HG03565 (cell line): ENCODE results near the gene STK17B.

Experiments used
- ATAC-seq: cut with Tn5 transposase; IDR thresholded peaks from one replicate; pipeline ENCODE4 v1.9.1; 2021; ENCODE audit warnings: mild to moderate bottlenecking, moderate library complexity; ENCODE audit not compliant: unreplicated experiment

STK17B gene

GRCh38 chr2:196186266-196186980, 15.0 kb upstream of the STK17B start:
- no peak for ATAC-seq

DNA sequence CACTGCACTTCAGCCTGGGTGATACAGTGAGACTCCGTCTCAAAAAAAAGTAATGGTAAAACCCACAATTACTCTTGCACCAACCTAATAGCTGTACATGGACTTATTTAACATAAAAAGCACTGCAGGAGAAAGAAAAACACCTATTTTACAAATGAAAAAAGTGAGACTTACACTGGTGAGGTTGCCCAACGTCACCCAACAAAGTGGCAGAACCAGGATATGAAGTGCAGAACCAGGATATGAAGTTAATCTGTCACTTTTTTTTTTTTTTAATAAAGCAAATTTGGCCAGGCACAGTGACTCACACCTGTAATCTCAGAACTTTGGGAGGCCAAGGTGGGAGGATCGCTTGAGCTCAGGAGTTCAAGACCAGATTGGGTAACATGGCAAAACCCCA, 13.5 kb upstream of the STK17B start:
- ATAC-seq, result no peak

- ATAC-seq, result no peak
Measured at GRCh38 chr2:196183528-196184231, 12.3 kb upstream of the STK17B start.

GRCh38 chr2:196183172-196183473, 11.7 kb upstream of the STK17B start:
- ATAC-seq, result peak; percentile 13

GRCh38 chr2:196182439-196183171, 11.2 kb upstream of the STK17B start:
- peak; percentile 85 for ATAC-seq

- ATAC-seq, result no peak
Measured at GRCh38 chr2:196181484-196181883, 10.1 kb upstream of the STK17B start.

- no peak for ATAC-seq
Measured at GRCh38 chr2:196177124-196177523, 5.7 kb upstream of the STK17B start.

GRCh38 chr2:196176142-196176738, 4.9 kb upstream of the STK17B start:
- peak; percentile 60 for ATAC-seq

DNA sequence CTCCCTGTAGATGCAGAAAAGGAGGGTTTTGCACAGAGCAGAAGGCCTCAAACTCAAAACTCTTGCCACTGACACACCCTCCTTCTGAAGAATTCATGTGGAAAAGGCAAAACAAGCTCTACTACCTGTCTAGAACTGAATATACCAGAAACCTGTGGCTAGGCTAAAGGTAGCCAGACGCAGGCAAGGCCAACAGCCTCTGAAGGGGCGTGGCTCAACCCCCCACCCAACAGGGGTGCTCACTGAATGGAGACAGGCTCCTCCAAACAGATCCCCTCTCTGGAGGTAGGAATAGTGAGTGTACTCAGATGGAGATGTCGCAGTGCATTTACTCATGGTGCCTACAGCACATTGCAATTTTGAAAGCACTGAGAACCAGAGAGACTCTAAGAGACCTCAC, 3.0 kb upstream of the STK17B start:
- ATAC-seq, result no peak

DNA sequence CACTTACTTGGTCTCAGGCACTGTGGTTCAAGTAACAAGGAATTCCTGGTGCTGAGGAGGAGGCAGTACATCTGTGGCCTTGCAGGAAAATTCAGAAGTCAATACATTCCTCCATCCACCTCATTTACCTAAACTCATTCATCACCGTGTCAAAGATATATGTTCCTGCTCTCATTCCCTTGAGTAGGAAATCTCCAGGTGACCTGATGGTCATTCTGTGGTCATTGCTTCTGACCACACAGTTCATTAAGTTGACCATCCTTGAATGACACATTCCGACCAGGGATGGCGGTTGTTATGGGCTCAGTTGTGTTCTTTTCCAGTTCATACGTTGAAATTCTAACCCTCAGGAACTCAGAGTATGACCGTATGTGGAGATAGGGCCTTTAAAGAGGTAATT, 2.1 kb upstream of the STK17B start:
- no peak for ATAC-seq

GRCh38 chr2:196172951-196173350, 1.6 kb upstream of the STK17B start:
- ATAC-seq, result no peak

DNA sequence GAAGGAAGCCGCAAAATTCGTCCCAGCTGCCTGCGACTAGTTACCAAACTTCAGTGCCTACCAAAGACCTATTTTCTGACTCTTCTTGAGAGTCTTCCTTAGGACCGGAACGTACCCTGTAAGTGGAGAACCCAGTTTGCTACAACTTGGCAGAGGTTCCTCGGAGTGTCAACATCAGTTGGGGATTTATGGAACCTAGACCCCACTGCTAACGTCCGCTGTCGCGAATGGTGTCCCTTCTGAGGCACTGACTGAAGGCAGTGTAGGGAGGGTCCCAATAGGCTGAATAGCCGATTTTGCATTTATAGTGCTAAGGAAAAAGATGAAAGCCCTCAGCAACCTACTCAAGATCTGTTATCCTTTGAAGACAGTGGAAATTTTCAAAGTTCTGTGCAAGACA, 568 bp upstream of the STK17B start:
- ATAC-seq, result no peak

- ATAC-seq, result no peak
Measured at GRCh38 chr2:196170606-196171247, 651 bp downstream of the STK17B start.

DNA sequence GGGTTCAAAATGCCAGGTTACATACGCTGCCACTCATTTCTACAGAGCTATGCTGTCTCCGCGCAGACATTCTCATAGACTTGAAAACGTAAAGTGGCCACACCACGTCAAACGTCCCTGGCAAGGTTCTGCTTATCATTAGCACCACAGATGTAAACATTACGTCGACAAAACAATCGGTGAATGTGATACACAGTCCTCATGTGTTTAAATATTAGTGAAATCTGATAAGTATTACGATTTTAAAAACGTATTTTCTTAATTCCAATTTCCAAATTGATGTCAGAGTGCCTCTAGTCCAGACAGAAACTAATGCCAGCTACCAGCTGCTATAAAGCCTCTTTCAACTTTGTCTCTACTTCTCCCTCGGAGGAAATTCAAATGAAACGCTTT, 1.2 kb downstream of the STK17B start:
- peak; percentile 22 for ATAC-seq

DNA sequence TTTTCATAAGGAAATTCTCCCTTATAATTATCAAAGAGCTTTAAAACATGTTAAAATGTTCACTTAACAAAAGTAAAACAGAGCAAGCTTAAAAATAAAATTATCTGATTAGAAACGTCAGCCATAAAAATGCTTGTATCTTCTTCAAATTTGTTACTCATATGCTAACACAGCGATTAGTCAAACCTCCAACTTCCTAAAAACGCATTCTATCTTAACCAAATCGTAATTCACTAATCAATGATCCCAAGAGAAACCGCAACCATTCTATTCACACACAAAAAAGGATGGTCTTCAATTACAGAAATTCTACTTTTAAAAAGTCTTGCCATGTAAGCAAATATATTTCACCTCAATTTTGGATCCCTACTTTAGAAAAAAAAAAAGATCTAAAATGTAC, 1.9 kb downstream of the STK17B start:
- no peak for ATAC-seq

DNA sequence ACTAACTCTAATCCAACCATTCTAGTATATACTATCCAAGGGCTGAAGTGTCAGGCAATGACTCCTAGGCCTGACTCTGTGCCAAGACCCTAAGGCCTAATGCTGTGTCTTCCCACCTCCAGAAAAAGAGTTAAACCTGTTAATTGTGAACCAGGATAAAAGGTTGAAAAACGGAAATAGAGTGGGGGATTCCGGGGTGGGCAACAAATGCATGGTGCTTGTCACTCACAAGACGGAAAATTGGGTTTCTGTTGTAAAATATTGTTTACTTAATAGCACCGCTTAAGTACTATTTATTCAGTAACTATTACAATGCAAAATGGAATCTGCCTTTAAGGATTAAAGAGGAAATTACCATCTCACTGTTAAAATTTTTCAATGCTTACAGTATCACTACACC, 3.2 kb downstream of the STK17B start:
- ATAC-seq, result no peak

DNA sequence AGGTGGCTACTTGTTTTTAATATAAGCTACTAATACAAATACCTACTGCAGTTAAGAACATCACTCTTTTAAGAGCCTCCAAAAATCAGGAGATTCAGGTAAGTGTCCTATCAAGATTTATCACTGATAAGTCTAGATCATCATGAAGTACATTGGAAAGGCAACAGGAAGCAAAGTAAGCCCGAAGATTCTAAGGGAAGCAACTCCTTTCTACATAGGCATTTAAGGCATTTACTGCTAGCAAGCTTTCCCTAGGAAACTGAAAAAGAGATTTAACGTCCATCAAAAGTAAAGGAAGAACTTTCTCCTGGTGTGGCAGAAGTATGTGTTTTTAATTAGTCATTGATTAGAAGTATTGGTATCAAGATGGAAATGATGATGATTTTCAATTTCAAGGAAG, 3.7 kb downstream of the STK17B start:
- no peak for ATAC-seq

- no peak for ATAC-seq
Measured at GRCh38 chr2:196166876-196167275, 4.5 kb downstream of the STK17B start.

- no peak for ATAC-seq
Measured at GRCh38 chr2:196165016-196165415, 6.4 kb downstream of the STK17B start.

GRCh38 chr2:196163285-196163684, 8.1 kb downstream of the STK17B start:
- no peak for ATAC-seq

GRCh38 chr2:196162586-196163175, 8.7 kb downstream of the STK17B start:
- ATAC-seq, result no peak
